ENCODE data around the gene ANKHD1.

DNA sequence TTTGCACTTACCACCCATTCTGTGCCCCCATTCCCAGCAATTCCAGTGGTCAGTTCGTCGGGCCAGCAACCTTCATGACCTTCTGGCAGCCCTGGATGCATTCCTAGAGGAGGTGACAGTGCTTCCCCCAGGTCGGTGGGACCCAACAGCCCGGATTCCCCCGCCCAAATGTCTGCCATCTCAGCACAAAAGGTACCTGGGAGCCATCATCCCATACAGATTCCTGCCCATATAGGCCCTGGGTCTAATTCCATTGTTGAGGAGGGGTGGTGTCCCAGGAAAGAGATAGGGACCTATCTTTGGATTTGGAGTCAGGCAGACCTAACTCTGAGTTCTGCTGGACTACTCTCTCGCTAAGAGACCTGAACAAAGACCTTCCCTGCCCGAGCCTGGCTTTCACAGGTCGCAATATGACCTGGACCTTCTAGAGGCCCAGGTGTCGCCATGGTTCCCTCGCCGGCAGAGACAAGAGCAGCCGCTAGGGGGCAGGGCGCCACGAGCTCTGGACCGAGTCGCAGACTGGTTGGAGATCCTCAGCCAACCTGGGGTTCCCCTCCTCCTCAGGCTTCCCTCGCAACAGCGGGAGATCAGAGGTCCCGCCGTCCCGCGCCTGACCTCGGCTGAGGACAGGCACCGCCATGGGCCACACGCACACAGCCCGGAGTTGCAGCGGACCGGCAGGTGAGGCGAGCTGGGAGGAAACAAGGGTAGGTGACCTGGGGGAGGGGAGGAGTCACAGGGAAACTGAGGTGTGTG lies 38.6 kb upstream of the ANKHD1 start:
- TF ChIP-seq POLR2AphosphoS5 (IDR thresholded peaks at IDR 0.05; ENCODE audit: borderline replicate concordance, low read depth, low read length) (no peak), EZH2 (IDR thresholded peaks at IDR 0.05) (no peak), FOXP2 (optimal IDR thresholded peaks at IDR 0.05; ENCODE audit: control extremely low read depth, extremely low read length, insufficient read depth) (no peak)

All from SK-N-MC (cell line).